Right hindlimb (tissue), 1 donor: Measurements from ENCODE around the gene AP1B1.
"Not testable (repeated sequence)": the region's sequence is repeated elsewhere in the genome, so short reads cannot be mapped to it uniquely, and the experiment has no call there.

ENCODE experiments used
- DNase-seq: peaks from one replicate; pipeline ENCODE4 v3.0.0-alpha.2; 2018

AP1B1 gene

DNA sequence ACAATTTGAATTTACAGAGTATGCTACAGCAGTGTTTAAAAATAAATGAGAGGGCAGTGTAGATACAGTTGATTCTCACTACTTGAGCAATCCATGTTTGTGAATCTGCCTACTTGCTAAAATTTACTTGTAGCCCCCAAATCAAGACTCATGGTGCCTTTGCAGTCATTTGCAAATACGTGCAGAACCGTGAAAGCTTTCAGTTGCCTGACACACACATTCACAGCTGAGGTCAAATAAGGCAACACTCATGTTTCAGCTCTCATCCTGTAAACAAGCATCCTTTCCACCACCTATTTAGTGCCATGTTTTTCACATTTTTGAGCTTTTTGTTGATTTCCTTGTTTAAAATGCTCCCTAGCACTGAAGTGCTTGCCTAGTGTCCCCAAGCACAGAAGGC lies 40.3 kb downstream of the AP1B1 start:
- DNase-seq: no peak

- DNase-seq: no peak
These were observed 41.7 kb downstream of the AP1B1 start for GRCh38 chr22:29346659-29347058.

GRCh38 chr22:29345932-29346331 lies 42.4 kb downstream of the AP1B1 start:
- DNase-seq: no peak

DNA sequence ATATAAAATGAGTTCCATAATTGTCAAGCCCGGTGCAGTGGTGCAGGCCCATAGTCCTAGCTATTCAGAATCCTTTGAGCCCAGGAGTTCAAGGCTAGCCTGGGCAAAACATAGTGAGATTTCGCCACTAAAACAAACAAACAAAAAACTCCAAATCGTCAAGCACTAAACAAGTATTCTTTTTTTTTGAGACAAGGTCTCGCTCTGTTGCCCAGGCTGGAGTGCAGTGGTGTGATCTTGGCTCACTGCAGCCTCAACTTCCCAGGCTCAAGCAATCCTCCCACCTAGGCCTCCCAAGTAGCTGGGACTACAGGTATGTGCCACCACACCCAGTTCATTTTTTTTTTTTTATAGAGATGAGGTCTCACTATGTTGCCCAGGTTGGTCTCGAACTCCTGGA lies 43.5 kb downstream of the AP1B1 start:
- not testable (repeated sequence) for DNase-seq

DNA sequence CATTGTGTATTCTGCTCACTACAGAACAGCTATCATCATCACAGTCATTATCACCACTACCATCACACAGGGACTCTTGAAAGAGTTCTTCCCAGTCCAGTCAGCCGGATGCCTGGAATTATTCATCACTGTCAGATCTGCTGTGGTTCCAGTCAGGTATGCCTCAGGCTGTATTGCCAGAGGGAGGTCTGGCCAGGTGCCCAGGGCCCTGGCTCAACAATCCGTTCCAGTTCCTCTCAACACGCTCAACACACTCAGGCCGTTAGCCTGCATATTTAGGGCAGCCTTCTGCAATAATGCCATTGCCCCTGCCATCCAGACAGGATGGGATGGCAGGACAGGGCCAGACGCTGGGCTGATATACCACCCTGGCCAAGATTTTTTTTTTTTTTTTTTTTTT lies 44.2 kb downstream of the AP1B1 start:
- DNase-seq: peak; percentile 76

DNA sequence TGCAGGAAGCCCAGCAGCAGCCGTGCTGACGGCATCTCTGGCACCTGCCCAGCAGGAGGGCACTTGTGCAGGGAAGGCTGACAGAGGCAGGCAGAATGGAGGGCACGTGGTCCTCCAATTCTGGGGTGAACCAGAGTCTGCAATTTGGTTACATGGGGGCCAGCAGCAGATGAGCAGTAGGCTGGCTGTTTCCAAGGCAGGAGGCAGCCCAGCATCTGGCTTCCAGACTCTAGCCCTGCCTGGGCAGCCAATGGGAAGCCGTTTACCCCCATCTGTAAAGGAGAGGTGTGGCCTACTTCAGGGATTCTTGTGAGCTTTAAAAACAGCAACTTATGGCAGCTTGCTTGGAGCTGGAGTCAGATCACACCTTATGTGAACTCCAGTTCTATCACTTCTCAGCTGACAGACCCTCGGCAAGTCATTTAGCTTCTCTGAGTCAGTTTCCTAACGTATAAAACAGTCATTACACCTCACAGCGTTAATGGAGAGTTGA lies 45.0 kb downstream of the AP1B1 start:
- DNase-seq: peak; percentile 60

DNA sequence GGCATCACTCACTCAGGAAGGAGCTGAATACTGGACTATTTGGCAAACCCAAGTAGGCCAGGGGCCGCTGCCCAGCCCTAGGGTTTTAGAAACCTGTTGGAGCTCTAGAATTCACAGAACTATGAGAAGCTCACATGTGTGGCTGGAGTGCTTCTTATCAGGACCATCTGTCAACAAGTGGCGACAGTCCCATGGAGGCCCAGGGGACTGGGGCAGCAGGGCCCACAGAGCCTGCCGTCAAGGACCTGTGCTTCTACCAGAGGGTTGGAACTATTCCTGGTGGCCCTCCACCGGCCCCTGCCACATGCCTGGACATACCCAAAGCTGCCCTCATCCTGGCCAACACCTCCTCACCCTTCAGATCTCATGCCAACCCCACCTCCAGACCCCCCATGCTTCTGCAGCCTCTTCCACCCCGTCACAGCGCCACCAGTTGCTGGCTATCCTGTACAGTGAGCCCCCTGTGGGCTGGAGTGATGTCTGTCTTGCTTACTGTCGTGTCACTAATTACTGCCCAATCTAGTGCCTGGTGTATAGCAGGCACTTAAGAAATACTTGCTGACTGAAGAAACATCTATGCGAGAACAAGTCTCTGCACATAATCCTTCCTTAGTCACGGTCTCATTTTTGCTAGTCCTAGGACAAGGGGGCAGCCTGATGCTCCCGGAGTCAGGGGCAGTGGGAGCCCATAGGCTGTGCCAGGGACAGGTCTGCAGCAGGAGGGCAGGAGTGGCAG lies 45.6 kb downstream of the AP1B1 start:
- DNase-seq: no peak

GRCh38 chr22:29342177-29342576 lies 46.2 kb downstream of the AP1B1 start:
- DNase-seq: no peak

GRCh38 chr22:29341849-29342127 lies 46.6 kb downstream of the AP1B1 start:
- no peak for DNase-seq

- DNase-seq: no peak
These were observed 47.1 kb downstream of the AP1B1 start for GRCh38 chr22:29341056-29341848.

DNA sequence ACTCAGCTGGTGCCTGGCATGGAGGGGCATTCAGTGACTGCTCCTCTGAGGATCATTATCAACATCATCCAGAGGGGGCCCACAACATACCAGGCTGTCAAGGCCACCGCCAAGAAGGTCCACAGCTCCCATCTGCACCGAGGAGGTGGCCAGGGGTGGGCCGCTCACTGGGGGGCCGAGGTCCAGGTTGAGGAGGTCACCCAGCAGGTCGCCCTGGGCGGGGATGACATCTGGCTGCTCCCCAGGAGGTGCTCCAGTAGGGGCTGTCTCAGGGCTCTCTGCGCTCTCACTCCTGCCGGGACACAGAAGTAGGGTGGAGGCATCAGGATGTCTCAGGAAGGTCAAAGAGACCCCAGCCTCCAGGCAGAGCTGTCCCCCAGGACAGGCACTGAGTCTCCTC lies 47.8 kb downstream of the AP1B1 start:
- no peak for DNase-seq

DNA sequence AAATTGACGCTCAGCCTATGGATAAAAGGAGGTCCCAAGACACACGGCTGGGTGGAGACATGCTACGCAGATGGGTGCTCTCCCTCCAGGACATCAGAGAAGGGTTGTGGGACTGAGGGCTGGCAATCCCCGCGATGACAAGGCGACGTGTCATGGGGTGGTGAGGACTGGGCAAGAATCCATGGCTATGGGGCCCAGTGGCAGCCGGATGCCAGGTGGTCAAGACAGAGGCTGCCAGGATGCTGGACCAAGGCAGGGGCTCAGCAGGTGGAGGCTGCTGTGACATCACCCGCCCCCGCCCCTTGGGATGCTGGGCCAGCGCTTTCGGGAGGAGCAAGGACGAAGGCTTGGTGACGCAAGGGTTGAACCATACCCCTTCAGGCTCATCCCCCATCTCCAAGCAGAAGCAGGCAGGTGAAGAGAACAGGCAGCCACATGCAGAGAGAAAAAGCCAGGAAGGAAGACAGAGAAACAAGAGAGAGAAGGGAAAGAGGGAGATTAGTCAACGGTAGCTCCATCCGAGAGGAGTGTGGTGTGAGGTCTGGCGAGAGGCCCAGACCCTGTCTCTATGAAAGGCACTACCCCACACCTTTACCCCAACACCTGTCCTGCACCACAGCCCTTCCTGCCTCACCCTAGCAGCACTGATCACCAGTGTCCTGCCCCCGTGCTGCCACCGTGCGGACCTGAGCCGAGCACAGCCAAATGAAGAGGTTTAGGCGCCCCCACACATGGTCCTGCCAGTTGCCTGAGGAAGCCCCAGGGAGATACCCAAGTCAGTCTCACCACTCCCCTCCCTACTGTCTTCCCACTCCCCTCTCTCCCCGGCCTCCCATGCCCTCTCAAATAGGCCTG lies 48.8 kb downstream of the AP1B1 start:
- DNase-seq: no peak

GRCh38 chr22:29338398-29338797 lies 50.0 kb downstream of the AP1B1 start:
- no peak for DNase-seq

DNA sequence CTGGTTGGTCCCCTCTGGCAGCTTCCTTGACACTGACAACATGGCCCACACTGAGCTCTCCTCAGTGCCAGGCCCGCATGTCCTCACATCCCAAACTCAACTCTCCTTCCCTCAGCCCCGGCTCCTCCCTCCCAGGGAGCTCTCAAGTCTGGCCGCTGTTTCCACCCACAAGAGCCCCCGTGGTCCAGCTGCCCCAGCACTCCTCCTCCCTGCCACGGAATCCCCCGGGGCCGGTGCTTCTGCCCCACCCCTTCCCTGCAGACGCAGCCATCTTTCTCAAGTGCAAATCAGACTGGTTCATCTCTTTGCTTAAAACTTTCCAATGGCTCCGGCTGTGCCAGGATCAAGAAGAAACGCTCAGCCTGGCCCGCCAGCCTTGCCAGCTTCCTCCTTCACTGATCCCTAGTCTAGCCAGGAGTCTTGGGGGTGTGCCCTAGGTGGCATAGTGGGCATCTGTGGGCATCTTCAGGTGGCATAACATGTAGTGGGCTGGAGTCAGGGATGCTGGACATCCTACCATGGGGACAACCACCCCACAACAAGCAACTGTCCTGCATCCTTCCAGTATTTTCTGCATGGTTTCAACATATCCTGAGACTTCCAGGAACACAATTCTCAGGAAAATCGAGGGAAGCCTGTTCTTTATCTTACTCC lies 50.6 kb downstream of the AP1B1 start:
- DNase-seq: no peak

- no peak for DNase-seq
These were observed 51.4 kb downstream of the AP1B1 start for GRCh38 chr22:29336751-29337490.

GRCh38 chr22:29335656-29336055 lies 52.7 kb downstream of the AP1B1 start:
- peak; percentile 12 for DNase-seq

DNA sequence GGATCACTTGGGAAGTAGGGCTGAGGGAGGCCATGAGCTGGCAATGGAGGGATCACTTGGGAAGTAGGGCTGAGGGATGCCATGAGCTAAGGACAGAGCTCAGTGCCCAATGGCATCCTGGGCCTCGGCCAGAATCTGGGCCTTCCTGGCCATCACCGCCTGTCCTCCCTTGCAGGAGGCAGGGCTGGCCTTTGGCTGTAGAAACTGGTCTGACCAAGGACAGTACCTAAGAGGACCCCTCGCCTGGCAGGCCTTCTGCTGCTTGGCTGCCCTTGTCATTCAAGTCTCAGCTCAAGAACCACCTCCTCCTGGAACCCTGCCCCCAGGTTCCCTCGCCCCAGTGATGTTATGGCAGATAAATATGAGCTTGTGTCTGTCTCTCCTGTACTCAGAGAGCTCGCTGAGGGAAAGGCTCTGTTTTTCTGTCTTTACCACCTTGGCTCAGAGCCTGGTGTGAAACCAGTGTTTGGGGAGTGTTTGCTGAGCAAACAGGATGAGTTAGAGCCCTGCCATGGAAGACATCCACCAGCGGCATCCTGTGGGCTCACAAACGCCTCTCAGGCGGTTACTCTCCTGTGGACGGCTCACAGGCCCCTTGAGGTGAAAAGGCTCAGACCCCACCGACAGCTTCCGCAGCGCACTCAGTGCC lies 53.5 kb downstream of the AP1B1 start:
- peak; percentile 26 for DNase-seq

GRCh38 chr22:29334148-29334547 lies 54.2 kb downstream of the AP1B1 start:
- DNase-seq: peak; percentile 8

- no peak for DNase-seq
These were observed 55.4 kb downstream of the AP1B1 start for GRCh38 chr22:29332886-29333496.

DNA sequence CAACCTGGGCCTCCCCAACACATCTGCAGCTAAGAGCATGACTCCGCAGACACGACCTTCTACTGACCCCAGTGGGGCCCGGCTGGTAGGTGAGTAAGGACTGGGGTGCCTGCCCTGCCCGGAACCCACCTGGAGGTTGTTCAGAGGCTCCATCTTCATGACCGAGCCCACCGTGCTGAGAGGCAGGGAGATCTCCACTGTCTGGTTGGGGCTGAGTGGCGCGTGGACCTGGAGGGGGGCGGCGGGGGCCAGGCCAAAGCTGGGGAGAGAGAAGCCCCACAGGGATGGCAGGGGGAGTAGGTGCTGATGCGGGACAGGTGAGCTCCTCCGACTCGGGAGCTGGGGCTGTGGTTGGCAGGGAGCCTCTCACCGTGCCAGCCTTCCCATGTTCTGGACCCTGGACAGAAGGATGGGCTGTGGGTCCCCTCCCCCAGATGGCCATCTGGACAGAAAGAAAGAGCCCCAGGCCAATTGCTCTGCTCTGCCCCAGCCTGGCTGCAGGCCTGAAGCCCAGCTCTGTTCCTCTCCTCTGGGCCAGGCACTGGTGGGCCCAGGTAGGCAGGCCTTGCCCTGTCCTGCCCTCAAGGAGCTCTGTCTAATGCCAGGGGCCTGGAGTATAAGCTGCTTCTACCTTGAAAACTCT lies 56.6 kb downstream of the AP1B1 start:
- DNase-seq: peak; percentile 13

DNA sequence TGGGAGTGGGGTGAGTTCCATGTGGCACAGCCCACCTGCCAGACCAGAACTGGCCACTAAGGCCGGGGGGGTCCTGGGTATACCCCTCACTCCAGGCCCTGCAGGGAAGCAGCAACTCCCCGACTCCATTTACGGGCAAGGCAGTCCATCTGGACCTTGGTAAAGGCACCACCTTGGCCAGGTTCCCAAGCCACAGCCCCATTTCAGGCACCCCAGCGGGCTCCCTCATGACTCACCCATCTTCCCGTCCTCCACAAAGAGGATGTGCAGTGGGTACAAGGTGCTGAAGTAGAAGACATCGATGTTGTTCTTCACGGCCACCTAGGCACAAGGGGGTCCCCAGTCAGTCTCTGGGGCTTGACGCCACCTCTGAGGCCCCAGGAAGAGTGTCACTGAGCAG lies 57.2 kb downstream of the AP1B1 start:
- DNase-seq: no peak
